Measurements from ENCODE around the gene CSNK1D. TPM values are rescaled to one million over a fixed set of nuclear protein-coding genes. Genes with fewer than 3 reads are reported as not detected.

CSNK1D gene
- 51.4 and 65.6 TPM in 2 replicates for total RNA-seq

DNA sequence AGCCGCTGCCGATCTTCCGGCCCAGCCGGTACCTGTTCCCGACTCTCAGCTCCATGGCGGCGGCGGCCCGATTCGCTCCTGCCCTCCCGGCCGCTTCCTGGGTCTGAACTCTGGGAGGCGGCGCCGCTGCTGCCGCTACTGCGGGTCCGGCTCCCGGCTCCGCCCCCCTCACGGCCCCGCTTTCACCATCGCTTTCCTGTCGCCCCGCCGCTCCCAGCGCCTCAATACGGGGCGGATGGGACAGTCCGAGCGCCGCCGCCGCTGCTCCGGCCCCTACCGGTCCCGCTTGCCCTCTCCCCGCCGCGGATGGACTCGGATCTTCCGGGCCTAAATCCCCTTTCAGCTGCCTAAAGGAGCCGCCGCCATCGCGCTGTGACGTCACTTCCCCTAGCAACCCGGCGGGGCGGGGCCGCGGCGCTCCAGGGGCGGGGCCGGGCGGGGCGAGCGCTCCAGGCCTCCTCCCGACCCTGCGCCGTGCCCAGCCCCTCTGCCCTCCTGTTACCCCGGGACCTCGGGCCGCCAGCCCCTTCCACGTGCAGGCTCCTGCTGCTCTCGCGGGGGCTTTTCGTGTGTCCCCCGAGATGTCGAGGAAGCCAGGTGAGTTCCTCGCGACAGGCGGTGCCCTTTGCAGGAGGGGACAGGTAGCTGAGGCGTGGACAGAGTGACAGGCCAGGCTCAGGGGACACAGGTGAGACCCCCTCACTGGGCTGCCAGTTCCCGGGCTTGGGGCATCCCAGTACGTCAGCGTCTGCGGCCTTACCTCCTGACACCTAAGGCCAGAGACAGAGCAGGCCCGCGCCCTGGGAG lies at the start of gene CSNK1D:
Gene CSNK1D, minus strand, starts transcription at position 374 of the 807 bp plus-strand sequence. Its CDS starts 319 bp downstream, at position 55.

DNA sequence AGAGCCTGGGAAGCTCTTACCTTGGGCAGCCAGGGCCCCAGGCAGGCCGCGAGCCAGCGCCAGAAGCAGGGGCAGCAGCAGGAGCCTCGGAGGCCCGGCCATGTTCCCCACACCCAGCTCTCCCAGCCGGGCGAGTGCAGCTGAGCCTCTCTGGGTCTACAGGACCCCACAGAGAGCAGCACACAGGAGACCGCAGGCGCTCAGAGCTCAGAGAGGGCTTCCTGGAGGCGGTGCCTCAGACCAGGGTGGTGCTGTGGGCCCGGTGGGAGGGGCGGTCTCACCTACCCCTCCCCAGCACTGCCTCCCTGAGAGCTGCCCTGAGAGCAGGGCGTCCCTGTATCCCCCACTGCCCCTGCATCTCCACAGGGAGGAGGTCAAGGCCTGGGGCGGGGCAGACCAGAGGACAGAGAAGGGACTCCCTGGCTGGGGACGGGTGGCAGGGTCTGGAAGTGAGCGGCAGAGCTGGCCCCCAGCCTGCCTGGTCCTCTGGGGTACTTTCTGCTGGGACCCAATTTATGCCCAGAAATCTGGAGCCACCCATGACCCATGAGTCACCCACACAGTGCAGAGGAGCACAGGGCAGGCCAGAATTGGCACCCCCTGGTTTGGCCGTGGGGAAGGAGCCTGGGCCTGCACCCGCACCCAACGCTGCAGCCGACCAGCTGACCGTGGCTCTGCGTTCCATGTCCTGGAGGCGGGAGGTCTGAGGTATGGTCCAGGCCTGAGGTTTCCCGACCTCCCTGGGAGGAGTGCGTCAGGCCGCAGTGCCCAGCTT lies 44.1 kb upstream of the CSNK1D start, which contains the start of gene CD7:
Gene CD7, minus strand, starts transcription at position 215 of the 775 bp plus-strand sequence. Its CDS starts 113 bp downstream, at position 102.

DNA sequence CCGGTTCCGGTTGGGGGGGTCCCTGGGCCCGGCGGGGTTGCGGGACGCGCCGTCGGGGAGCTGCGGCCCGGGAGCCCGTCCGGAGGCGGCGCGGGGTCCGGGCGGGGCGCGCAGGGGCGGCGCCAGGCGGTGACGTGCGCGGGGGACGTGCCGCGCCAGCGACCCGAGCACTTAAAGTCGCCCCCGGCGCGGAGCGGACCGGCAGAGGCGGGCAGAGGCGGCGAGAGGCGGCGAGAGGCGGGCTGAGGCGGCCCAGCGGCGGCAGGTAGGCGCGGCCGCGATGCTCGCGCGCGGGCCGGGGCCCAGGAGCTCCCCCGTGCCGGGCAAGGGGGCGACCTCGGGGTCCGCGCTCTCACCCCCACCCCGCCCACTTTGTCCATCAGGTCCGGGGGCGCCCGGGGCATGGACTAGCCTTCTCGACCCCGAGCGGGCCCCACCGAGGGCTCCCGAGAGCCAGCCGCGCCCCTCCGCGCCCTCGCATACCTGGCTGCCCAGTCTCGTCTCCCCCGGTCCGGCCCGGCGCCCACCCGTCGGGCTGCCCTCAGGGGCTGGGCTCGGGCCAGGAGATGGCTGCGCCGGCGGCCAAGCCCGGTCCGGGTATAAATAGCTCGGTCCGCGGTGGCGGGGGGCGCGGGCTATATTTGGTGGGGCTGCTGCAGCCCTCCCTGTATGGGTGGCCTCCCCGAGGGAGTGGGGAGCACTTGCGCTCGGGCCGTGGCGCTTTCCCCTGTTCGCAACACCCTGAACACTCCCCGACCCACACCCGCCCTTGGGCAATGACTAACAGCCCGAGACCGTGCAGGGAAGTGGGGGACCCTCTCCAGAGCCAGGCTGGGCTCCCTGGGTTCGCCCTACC lies 44.4 kb downstream of the CSNK1D start, which contains the start of gene SLC16A3:
Gene SLC16A3, plus strand, starts transcription at position 201 of the 856 bp plus-strand sequence. CDS start 6,967 bp downstream, outside the sequence.

DNA sequence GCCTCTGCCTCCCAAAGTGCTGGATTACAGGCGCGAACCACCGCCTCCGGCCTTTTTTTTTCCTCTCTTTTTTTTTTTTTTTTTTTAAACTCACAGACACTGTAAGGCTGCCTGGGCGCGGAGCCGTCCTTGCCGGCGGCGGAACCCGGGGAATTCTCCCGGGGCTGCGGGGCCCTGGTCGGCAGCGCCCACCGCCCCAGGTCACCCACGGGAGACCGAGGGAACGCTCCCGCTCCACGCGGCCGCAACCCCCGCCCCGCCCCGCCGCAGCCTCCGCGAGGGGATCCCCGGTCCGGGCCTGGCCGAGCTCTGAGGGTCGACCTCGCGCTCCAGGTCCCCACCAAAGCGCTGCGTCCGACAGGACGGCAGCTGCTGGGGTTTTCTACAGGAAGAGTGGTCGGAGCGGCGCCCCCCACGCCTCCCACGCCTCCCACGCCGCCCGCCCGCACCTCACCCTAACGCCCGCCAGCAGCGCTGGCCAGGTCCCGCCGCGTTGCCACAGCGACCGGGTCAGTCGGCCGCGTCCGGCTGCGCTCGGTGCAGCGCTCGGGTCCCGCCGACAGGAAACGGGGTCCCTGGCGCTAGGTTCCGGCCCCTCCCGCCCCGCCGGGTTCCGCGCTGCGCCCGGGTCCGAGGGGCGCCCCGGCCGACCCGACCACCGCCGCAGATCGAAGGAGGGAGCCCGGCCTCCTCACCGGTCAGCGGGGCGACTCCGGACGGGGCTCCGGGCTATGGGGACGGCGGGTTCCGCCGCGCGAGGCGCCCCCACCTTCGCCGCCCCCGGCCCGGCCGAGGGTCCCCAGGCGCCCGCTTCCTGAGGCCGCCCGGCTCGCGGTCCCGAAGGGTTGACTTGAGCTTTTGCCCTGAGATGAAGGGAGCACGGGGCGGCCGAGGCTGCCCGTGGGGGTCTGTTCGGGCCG lies 60.9 kb downstream of the CSNK1D start, which contains the start of gene CCDC57:
Gene CCDC57, minus strand, starts transcription at position 512 of the 920 bp plus-strand sequence. CDS start 10,898 bp downstream, outside the sequence.

Other genes with a start within 250 kb of the CSNK1D start
- gene RAC3, start 242.0 kb downstream of the CSNK1D start, total RNA-seq: 19.3 and 31.4 TPM in 2 replicates
- gene DCXR, start 236.0 kb downstream of the CSNK1D start, total RNA-seq: 67.1 and 71.8 TPM in 2 replicates
- gene RFNG, start 221.9 kb downstream of the CSNK1D start, total RNA-seq: 33.0 and 46.5 TPM in 2 replicates
- 87.2 and 180 TPM in 2 replicates for gene GPS1, start 221.8 kb downstream of the CSNK1D start, total RNA-seq
- gene DUS1L, start 207.9 kb downstream of the CSNK1D start, total RNA-seq: 54.2 and 70.5 TPM in 2 replicates
- gene FASN, start 175.5 kb downstream of the CSNK1D start, total RNA-seq: 67.1 and 186 TPM in 2 replicates
- gene CCDC57, start 60.9 kb downstream of the CSNK1D start, total RNA-seq: 18.2 and 31.0 TPM in 2 replicates
- gene SLC16A3, start 44.7 kb downstream of the CSNK1D start, total RNA-seq: 87.9 and 172 TPM in 2 replicates
- gene CD7, start 43.9 kb upstream of the CSNK1D start, total RNA-seq: not detected in 2 replicates
- gene SECTM1, start 60.1 kb upstream of the CSNK1D start, total RNA-seq: 0.65 and 11.0 TPM in 2 replicates
- gene TEX19, start 85.5 kb upstream of the CSNK1D start, total RNA-seq: under 0.01 and 0.11 TPM in 2 replicates
- not detected in 2 replicates for gene UTS2R, start 98.1 kb upstream of the CSNK1D start, total RNA-seq
- 15.2 and 27.9 TPM in 2 replicates for gene HEXD, start 144.6 kb upstream of the CSNK1D start, total RNA-seq
- gene OGFOD3, start 144.9 kb upstream of the CSNK1D start, total RNA-seq: 38.5 and 39.5 TPM in 2 replicates
- gene CYBC1, start 177.1 kb upstream of the CSNK1D start, total RNA-seq: 61.7 and 67.1 TPM in 2 replicates
- 65.6 and 65.7 TPM in 2 replicates for gene NARF, start 185.0 kb upstream of the CSNK1D start, total RNA-seq
- gene FOXK2, start 246.0 kb upstream of the CSNK1D start, total RNA-seq: 36.1 and 42.7 TPM in 2 replicates